Measurements from ENCODE around the gene HOXA13.

The HOXA13 gene

DNA sequence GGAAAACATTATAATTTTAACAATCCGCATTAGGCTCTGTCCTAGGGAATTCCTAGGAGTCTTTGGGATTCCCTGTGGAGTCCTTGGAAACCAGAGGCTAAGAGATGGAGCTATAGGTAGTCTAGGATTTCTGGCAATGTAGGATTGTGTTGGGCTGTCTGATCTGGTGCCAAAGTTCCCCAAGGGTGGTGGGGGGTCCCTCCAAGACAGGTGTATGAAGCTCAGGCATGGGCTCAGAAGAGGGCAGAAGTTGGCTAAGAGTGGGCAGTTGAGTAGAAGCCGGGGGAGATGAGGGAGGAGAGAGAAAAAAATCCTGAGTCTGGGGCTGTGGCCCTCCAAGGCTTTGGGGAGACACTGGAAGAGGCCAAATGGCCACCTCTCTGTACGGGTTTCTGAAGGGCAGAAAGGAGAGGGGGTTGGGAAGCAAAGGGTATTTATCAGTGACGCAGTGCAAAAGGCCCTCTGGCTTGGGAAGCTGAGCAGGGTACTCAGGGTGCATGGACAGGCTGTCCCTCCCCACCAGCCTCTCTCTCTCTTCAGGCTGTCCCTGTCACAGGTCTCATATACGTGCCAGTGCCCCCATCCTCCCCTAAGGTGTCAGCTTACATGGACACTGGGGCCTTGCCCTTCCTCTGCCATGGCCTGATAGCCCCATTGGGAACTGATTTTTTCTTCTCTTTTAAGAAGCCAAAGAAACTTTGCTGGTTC is 53.2 kb downstream of the HOXA13 start:
- DNase-seq, result peak; percentile 20

DNA sequence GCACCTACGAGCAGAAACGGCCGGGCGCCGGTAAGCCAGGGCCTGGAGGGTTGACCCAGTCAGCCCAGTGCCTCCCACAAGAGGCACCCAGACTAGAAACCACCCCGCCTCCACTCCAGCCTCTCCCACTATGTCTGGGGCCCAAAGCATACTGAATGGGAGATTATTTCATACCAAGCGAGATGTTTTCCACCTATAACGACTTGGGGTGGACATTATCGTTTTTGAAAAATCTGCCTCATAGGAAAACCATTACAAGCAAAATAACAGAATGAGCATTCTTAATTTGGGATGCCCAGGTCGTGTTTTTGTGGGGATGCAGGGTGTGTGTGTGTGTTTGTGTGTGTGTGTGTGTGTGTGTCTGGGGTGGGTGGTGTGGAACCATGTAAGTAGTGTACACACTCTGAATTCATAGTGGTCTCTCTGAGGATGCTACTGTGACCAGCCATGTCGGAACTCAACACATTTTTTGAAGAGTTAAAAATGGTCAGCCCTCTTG is 53.9 kb downstream of the HOXA13 start:
- no peak for DNase-seq

DNA sequence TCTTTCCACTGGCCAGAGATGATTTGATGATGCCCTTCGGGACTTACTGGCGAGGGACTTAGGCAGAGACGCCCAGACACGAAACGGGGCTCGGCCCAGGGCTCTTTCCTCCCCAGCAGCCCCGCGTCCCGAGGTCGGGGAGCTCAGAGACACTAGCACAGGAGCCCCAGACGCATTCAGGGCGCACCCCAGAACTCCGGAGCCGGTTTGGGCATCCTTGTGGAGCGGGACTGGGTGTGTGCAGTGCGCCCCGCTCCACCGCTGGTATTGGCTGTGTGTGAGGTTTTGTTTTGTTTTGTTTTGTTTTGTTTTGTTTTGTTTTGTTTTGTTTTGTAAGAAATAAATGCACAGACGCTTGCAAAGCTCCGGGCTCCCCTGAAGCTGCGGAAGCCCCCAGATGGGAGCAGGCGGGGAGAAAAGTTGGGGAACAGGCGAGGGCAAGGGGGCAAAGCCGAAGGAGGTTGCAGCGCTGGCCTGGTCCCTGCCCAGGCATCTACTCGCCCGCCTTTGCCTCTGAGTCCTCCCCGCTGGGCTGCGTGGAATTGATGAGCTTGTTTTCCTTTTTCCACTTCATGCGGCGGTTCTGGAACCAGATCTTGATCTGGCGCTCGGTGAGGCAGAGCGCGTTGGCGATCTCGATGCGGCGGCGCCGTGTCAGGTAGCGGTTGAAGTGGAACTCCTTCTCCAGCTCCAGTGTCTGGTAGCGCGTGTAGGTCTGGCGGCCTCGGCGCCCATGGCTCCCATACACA is 54.6 kb downstream of the HOXA13 start:
- DNase-seq, result no peak

- no peak for DNase-seq
Observed at GRCh38 chr7:27144781-27145164, 55.1 kb downstream of the HOXA13 start.
